Nasal cavity respiratory epithelium epithelial cell of viscerocranial mucosa (primary cell): ENCODE results near the gene KAZN. TPM values are rescaled to one million over a fixed set of nuclear protein-coding genes. Genes with fewer than 3 reads are reported as not detected.

Experiments used
- total RNA-seq: library from RNA; depleted of rRNA; stranded (reverse); fragments of >200 nt; gene quantifications from 2 replicates; pipeline ENCODE4 v1.2.3, GENCODE V29; 2014

Gene KAZN
- total RNA-seq, result 3.8 and 27.1 TPM in 2 replicates

GRCh38 chr1:14598498-14599182 lies at the start of gene KAZN:
Gene KAZN (plus strand): TSS chr1:14598685.

GRCh38 chr1:15153184-15153841 lies 554.8 kb downstream of the KAZN start, which contains the start of gene TMEM51:
Gene TMEM51 (plus strand): TSS chr1:15153747. CDS start chr1:15215088, 61,341 bp downstream.

